ENCODE data around the gene DIABLO.
"Not testable (repeated sequence)": the region's sequence is repeated elsewhere in the genome, so short reads cannot be mapped to it uniquely, and the experiment has no call there.

Gene DIABLO

GRCh38 chr12:122182887-122183587 is 42.8 kb downstream of the DIABLO start, which contains the start of gene LRRC43:
LRRC43 (plus strand) TSS chr12:122183123; CDS start chr12:122183145, 22 bp downstream.
- peak within 1 kb of the TSS; percentile 46 for H3K4me3 ChIP-seq (ENCODE audit: low read depth, low read length)
- no peak for TF ChIP-seq CTCF (IDR thresholded peaks at IDR 0.05; ENCODE audit: borderline replicate concordance, insufficient read depth, low read depth, low read length)

- not testable (repeated sequence) for H3K4me3 ChIP-seq (ENCODE audit: low read depth, low read length)
Measured at GRCh38 chr12:122176473-122176872, 49.4 kb downstream of the DIABLO start.

GRCh38 chr12:122174155-122174845 is 51.6 kb downstream of the DIABLO start, which contains the start of gene IL31:
IL31 (minus strand) TSS chr12:122174221; CDS start chr12:122174172, 49 bp downstream.
- TF ChIP-seq CTCF (IDR thresholded peaks at IDR 0.05; ENCODE audit: borderline replicate concordance, insufficient read depth, low read depth, low read length) = no peak
- no peak within 1 kb of the TSS for H3K4me3 ChIP-seq (ENCODE audit: low read depth, low read length)

- TF ChIP-seq CTCF (IDR thresholded peaks at IDR 0.05; ENCODE audit: borderline replicate concordance, insufficient read depth, low read depth, low read length) = no peak
- no peak overlapping the region for H3K4me3 ChIP-seq (ENCODE audit: low read depth, low read length)
Measured at GRCh38 chr12:122172262-122172939, 53.5 kb downstream of the DIABLO start.

GRCh38 chr12:122171399-122171798 is 54.5 kb downstream of the DIABLO start:
- no peak overlapping the region for H3K4me3 ChIP-seq (ENCODE audit: low read depth, low read length)
- no peak for TF ChIP-seq CTCF (IDR thresholded peaks at IDR 0.05; ENCODE audit: borderline replicate concordance, insufficient read depth, low read depth, low read length)

GRCh38 chr12:122168492-122168891 is 57.4 kb downstream of the DIABLO start:
- H3K4me3 ChIP-seq (ENCODE audit: low read depth, low read length) = no peak overlapping the region
- no peak for TF ChIP-seq CTCF (IDR thresholded peaks at IDR 0.05; ENCODE audit: borderline replicate concordance, insufficient read depth, low read depth, low read length)

GRCh38 chr12:122167356-122167925 is 58.4 kb downstream of the DIABLO start:
- no peak overlapping the region for H3K4me3 ChIP-seq (ENCODE audit: low read depth, low read length)
- TF ChIP-seq CTCF (IDR thresholded peaks at IDR 0.05; ENCODE audit: borderline replicate concordance, insufficient read depth, low read depth, low read length) = no peak

Data from GM12875 (cell line).